Spleen (tissue), 11 donors: Measurements from ENCODE around the gene KIF3B. TPM values are rescaled to one million over a fixed set of nuclear protein-coding genes. Genes with fewer than 3 reads are reported as not detected.

Experiments used
- DNase-seq: peaks from one replicate; pipeline ENCODE4 v3.0.0-alpha.2; 2020
- H3K27ac ChIP-seq, 8 donors: fragments of 200-600 bp; sonication (generic) in 7 of 8; 1 replicate in 4 of 8; 2 replicates in 4 of 8; pipeline versions ENCODE4 v1.5.0 to v1.8.0; 2016 to 2021; ENCODE audit warnings: inconsistent platforms in 4 of 8, mild to moderate bottlenecking in 4 of 8, moderate library complexity in 1 of 8
- H3K27me3 ChIP-seq, 7 donors: fragments of 200-600 bp; sonication (generic) in 6 of 7; replicated peaks in 1 of 7; 1 replicate in 4 of 7; 2 replicates in 3 of 7; pipeline versions ENCODE4 v1.5.0 to v1.8.0; 2016 to 2021; ENCODE audit warnings: inconsistent platforms in 3 of 7, mild to moderate bottlenecking in 1 of 7
- H3K36me3 ChIP-seq, 6 donors: fragments of 200-600 bp; sonication (generic) in 5 of 6; 1 replicate in 4 of 6; 2 replicates in 2 of 6; pipeline versions ENCODE4 v1.5.0 to v1.8.0; 2016 to 2021; ENCODE audit warnings: inconsistent platforms in 2 of 6
- H3K4me1 ChIP-seq, 6 donors: fragments of 200-600 bp; sonication (generic) in 5 of 6; 1 replicate in 3 of 6; 2 replicates in 3 of 6; pipeline versions ENCODE4 v1.5.0 to v1.8.0; 2016 to 2021; ENCODE audit warnings: inconsistent platforms in 3 of 6
- H3K4me3 ChIP-seq, 8 donors: fragments of 200-600 bp; sonication (generic) in 7 of 8; 1 replicate in 4 of 8; 2 replicates in 4 of 8; pipeline versions ENCODE4 v1.5.0 to v1.8.0; 2016 to 2021; ENCODE audit warnings: inconsistent platforms in 4 of 8, mild to moderate bottlenecking in 4 of 8, moderate library complexity in 2 of 8
- H3K9me3 ChIP-seq, 8 donors: fragments of 200-600 bp; sonication (generic) in 7 of 8; 1 replicate in 4 of 8; 2 replicates in 4 of 8; pipeline versions ENCODE4 v1.5.0 to v1.8.0; 2016 to 2021; ENCODE audit warnings: inconsistent platforms in 4 of 8
- POLR2A ChIP-seq, 3 donors: fragments of 450-650 bp; IDR thresholded peaks; one replicate each; pipeline ENCODE4 v1.5.1; 2017; ENCODE audit warnings: antibody characterized with exemption in 3 of 3, mild to moderate bottlenecking in 1 of 3
- POLR2AphosphoS5 ChIP-seq, 3 donors: sonication (generic); formaldehyde crosslinking; IDR thresholded peaks; one replicate each; pipeline ENCODE4 v1.5.1; 2017; ENCODE audit warnings: antibody characterized with exemption in 3 of 3
- WGBS, 5 donors: extraction: QIAGEN DNeasy Blood & Tissue Kit in 3 of 5; methylation state at CpG; one replicate each; pipeline versions ENCODE4 v1.1.5 to v1.1.7; 2013 to 2018; 5-methylcytosine and 5-hydroxymethylcytosine counted together
- intact Hi-C: fragments of 100-400 bp; cut with DNase I; formaldehyde crosslinking; loops from one replicate; pipeline ENCODE4 v1.15.0; 2023; ENCODE audit warnings: low total_unique reads
- polyA plus RNA-seq, 3 donors: library from polyadenylated mRNA; stranded (reverse); fragments of 200-250 nt; gene quantifications; one replicate each; pipeline ENCODE4 v1.2.1, GENCODE V29; 2013
- total RNA-seq, 7 donors: library from RNA; depleted of rRNA in 3 of 7; stranded (reverse); fragments of >200 nt in 3 of 7; fragmentation: NEBNext Ultra II Directional in 4 of 7; extraction: Animal tissue kit (Norgen Biotek cat#: 25700) in 4 of 7; gene quantifications; one replicate each; pipeline versions ENCODE4 v1.1.0 to v1.2.1, GENCODE V29; 2016 to 2021
- TF ChIP-seq, protein P1 (sequence below), 11 experiments: fragments of 200-600 bp in 7 of 11; fragments of 450-650 bp in 4 of 11; sonication (generic) in 4 of 11; IDR thresholded peaks in 8 of 11; conservative IDR thresholded peaks in 3 of 11; 1 replicate in 7 of 11; 2 replicates in 4 of 11; pipeline versions ENCODE4 v1.4.0 to v1.8.0; 2016 to 2021; ENCODE audit warnings: antibody characterized with exemption in 11 of 11, inconsistent platforms in 4 of 11, mild to moderate bottlenecking in 1 of 11
- donor health status: healthy with polysubstance abuse.
- donor health status: DM: no; HTN: no; CAD: no; lungs with moderate emphysema.
- donor health status: DM: no; HTN: no; CAD: no.
- donor health status: Bipolar disorder and iron deficiency.
- donor health status: healthy.
- donor health status: DM: no; HTN: no; CAD: no.
- donor health status: DM: yes; HTN: yes; CAD: no.

Gene KIF3B
- total and polyA plus RNA-seq, 10 donors: 3.8 to 25.9 (median 20.0) TPM

DNA sequence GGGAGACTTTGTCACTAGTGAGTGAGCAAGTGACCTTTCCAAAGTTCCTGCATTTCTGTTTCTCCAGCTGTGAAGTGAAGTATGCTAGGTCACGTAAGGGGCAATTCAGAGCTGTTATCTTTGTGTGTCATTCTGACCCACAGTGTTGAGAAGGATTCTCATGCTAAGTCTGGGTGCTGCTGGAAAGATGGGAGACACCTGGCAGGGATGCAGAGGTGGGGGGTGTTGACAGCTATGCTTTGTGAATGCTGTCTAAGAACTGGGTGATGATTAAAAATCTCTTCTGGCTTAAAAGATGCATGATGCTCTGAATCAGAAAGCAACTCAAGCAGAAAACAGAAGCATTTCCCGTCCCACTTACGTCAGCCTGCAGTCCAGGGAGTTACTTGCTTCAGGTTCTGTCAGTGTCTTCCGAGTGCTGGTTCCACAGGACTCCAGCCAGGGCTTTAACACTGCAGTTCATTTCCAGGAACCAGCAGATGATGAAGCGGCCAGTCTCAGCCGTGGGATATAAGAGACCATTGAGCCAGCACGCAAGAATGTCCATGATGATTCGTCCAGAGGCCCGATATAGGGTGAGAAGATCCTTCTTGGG is 49.7 kb downstream of the KIF3B start:
- WGBS, 5 donors: 94 to 97% (median 97%) methylated on average over 9 of the region's 9 CpGs

GRCh38 chr20:32329817-32330554 is 52.5 kb downstream of the KIF3B start:
- Histone ChIP-seq H3K27ac (no peak overlapping the region), H3K27me3 (no peaks in the 10 kb centered on the region), H3K4me3 (no peak overlapping the region), H3K36me3 (peaks cover 0 to 82% (median 42%) of the 10 kb centered on the region in 6 donors), H3K4me1 (peaks cover 0 to 31% (median 17%) of the 10 kb centered on the region in 6 donors), H3K9me3 (no peaks in the 10 kb centered on the region)
- intact Hi-C loops: no loop called here
- no peak for DNase-seq
- no peak for TF ChIP-seq POLR2A (IDR thresholded peaks at IDR 0.05)
- TF ChIP-seq, protein P1, sequence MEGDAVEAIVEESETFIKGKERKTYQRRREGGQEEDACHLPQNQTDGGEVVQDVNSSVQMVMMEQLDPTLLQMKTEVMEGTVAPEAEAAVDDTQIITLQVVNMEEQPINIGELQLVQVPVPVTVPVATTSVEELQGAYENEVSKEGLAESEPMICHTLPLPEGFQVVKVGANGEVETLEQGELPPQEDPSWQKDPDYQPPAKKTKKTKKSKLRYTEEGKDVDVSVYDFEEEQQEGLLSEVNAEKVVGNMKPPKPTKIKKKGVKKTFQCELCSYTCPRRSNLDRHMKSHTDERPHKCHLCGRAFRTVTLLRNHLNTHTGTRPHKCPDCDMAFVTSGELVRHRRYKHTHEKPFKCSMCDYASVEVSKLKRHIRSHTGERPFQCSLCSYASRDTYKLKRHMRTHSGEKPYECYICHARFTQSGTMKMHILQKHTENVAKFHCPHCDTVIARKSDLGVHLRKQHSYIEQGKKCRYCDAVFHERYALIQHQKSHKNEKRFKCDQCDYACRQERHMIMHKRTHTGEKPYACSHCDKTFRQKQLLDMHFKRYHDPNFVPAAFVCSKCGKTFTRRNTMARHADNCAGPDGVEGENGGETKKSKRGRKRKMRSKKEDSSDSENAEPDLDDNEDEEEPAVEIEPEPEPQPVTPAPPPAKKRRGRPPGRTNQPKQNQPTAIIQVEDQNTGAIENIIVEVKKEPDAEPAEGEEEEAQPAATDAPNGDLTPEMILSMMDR (IDR thresholded peaks at IDR 0.05 in 8 of 11, conservative IDR thresholded peaks at IDR 0.05 in 3 of 11): no peak
- TF ChIP-seq POLR2AphosphoS5 (IDR thresholded peaks at IDR 0.05): no peak
- WGBS, 5 donors: 86 to 92% (median 91%) methylated on average over 7 of the region's 7 CpGs

More for the DNA sequence above, 49.7 kb downstream of the KIF3B start:
- no peak overlapping the region for H3K4me3 ChIP-seq
- no peak overlapping the region for H3K27ac ChIP-seq
- no peak for TF ChIP-seq POLR2A (IDR thresholded peaks at IDR 0.05)
- TF ChIP-seq POLR2AphosphoS5 (IDR thresholded peaks at IDR 0.05): no peak
- TF ChIP-seq, protein P1 (IDR thresholded peaks at IDR 0.05 in 8 of 11, conservative IDR thresholded peaks at IDR 0.05 in 3 of 11): no peak
- H3K27me3 ChIP-seq: no peaks in the 10 kb centered on the region
- H3K9me3 ChIP-seq: no peaks in the 10 kb centered on the region
- intact Hi-C loops: no loop called here
- DNase-seq: no peak
- H3K4me1 ChIP-seq: peaks cover 0 to 3% (median 0%) of the 10 kb centered on the region in 6 donors
- peaks cover 0 to 84% (median 37%) of the 10 kb centered on the region in 6 donors for H3K36me3 ChIP-seq

GRCh38 chr20:32330555-32330897 is 53.1 kb downstream of the KIF3B start:
- intact Hi-C loops: no loop called here
- Histone ChIP-seq H3K27me3 (no peaks in the 10 kb centered on the region), H3K4me3 (no peak overlapping the region), H3K4me1 (peaks cover 0 to 33% (median 17%) of the 10 kb centered on the region in 6 donors), H3K9me3 (no peaks in the 10 kb centered on the region), H3K27ac (peak overlapping the region in 1 of 8 donors; percentile 1), H3K36me3 (peaks cover 0 to 78% (median 42%) of the 10 kb centered on the region in 6 donors)
- WGBS, 5 donors: 64 to 88% (median 74%) methylated on average over 1 of the region's 1 CpG
- TF ChIP-seq, protein P1 (IDR thresholded peaks at IDR 0.05 in 8 of 11, conservative IDR thresholded peaks at IDR 0.05 in 3 of 11): no peak
- TF ChIP-seq POLR2A (IDR thresholded peaks at IDR 0.05) (no peak), POLR2AphosphoS5 (IDR thresholded peaks at IDR 0.05) (no peak)
- DNase-seq: no peak

DNA sequence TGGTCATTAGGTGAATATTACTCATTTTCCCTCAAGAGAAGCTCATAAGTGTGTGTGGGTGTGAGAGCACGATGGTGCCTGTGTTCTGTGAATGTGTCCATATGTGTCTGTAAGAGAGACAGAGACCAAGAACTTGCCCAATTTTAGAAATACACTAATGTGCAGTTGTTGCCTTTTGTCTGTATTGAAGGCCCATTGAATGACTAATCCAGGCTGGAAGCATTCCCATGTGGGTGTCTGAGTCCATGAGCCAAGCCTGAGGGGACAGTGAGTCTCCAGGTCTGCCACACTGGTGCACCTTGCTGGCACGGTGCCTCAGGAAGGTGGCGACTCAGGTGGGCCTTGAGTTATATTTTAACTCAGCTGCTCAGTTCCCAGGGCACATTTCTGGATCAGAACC is 55.2 kb downstream of the KIF3B start:
- TF ChIP-seq POLR2A (IDR thresholded peaks at IDR 0.05) (no peak), POLR2AphosphoS5 (IDR thresholded peaks at IDR 0.05) (no peak)
- TF ChIP-seq, protein P1 (IDR thresholded peaks at IDR 0.05 in 8 of 11, conservative IDR thresholded peaks at IDR 0.05 in 3 of 11): no peak
- DNase-seq: no peak
- Histone ChIP-seq H3K36me3 (peaks cover 0 to 57% (median 28%) of the 10 kb centered on the region in 6 donors), H3K9me3 (no peaks in the 10 kb centered on the region), H3K4me3 (no peak overlapping the region), H3K4me1 (peaks cover 0 to 42% (median 22%) of the 10 kb centered on the region in 6 donors), H3K27ac (peak overlapping the region in 3 of 8 donors; percentile 56 to 73 (median 69)), H3K27me3 (no peaks in the 10 kb centered on the region)
- WGBS, 5 donors: 68 to 84% (median 79%) methylated on average over 2 to 3 of the region's 3 CpGs
- intact Hi-C loops: no loop called here
